AG10803 (cell line): Measurements from ENCODE around the gene PMVK.

Source experiments
- DNase-seq: peaks from one replicate; pipeline ENCODE4 v3.0.0; 2010; ENCODE audit warnings: low read depth
- H3K4me3 ChIP-seq: 2 replicates; pipeline ENCODE4 v1.5.1; 2011; ENCODE audit warnings: mild to moderate bottlenecking, low read length, control low read depth
- TF ChIP-seq, protein P1 (sequence below): conservative IDR thresholded peaks from 2 replicates; pipeline ENCODE4 v1.5.1; 2011; ENCODE audit warnings: mild to moderate bottlenecking, low read length, control low read depth, inconsistent platforms

PMVK gene

DNA sequence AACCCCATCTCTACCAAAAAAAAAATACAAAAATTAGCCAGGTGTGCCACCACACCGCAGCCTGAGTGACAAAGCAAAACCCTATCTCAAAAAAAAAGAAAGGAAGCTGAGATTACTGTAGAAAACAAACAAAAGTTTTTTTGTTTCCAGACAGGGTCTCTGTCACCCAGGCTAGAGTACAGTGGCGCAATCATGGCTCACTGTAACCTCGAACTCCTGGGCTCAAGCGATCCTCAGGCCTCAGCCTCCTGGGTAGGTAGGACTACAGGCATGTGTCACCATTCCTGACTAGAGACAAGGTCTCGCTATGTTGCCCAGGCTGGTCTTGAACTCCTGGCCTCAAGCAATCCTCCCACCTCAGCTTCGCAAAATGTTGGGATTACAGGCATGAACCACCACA, 27.8 kb upstream of the PMVK start:
- no peak overlapping the region for H3K4me3 ChIP-seq
- DNase-seq = no peak
- TF ChIP-seq, protein P1, sequence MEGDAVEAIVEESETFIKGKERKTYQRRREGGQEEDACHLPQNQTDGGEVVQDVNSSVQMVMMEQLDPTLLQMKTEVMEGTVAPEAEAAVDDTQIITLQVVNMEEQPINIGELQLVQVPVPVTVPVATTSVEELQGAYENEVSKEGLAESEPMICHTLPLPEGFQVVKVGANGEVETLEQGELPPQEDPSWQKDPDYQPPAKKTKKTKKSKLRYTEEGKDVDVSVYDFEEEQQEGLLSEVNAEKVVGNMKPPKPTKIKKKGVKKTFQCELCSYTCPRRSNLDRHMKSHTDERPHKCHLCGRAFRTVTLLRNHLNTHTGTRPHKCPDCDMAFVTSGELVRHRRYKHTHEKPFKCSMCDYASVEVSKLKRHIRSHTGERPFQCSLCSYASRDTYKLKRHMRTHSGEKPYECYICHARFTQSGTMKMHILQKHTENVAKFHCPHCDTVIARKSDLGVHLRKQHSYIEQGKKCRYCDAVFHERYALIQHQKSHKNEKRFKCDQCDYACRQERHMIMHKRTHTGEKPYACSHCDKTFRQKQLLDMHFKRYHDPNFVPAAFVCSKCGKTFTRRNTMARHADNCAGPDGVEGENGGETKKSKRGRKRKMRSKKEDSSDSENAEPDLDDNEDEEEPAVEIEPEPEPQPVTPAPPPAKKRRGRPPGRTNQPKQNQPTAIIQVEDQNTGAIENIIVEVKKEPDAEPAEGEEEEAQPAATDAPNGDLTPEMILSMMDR = no peak

DNA sequence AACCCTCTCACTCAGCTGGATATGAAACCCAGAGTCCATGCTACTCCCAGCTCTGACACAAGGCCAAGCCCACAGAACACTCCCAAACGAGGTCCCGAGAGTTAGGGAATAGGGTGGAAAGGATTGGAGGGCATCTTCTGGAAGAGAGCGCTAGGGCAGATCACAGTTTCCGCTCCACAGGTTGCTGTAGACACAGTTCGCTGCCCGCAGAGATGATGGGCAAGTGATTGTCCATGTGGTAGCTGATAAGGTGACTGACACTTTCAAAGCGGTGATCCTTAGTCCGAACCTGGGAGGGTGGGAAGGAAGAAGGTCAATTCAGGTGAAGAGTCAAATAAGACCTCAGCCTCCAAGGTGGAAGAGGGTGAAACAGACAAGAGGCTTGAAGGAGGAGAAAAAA, 27.1 kb upstream of the PMVK start:
- H3K4me3 ChIP-seq = no peak overlapping the region
- DNase-seq = no peak
- TF ChIP-seq, protein P1 = no peak

GRCh38 chr1:154962795-154963330, 26.3 kb upstream of the PMVK start:
- TF ChIP-seq, protein P1 = no peak
- DNase-seq = no peak
- H3K4me3 ChIP-seq = peak overlapping the region; percentile 72

DNA sequence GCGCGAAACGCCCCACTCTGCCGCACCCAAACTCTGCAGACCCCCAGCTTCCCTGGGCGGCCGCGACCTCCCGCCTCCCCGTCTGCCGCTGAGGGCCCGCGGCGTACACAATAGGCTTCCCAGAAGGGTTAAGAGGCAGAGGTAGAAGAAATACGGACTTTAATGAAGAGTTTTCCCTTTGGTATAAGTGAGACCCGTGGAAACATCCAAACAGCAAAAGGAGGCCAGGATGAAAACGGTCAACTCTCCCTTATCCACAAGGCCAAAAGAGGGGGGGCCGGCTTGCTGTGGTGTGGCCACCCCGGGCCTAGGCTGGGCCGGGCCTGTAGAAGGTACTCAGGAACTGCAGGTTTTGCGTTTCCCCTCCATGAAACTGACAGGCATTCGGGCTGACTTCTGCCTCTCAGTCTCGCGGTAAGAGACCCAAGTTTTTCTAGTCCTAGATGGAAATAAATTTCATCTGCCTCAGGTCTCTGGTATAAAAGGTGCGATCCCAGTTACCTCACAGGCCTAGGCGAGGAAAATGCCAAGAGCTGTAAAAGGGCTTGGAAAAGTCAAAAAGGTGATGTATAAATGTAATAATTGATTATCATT, 25.7 kb upstream of the PMVK start:
- peak overlapping the region; percentile 72 for H3K4me3 ChIP-seq
- TF ChIP-seq, protein P1 = no peak
- DNase-seq = no peak

- TF ChIP-seq, protein P1 = no peak; the same call in 1 of the 2 replicates
- DNase-seq = peak; percentile 64
- peak within 1 kb of the TSS; percentile 72 for H3K4me3 ChIP-seq
Measured at GRCh38 chr1:154961207-154962155, 25.0 kb upstream of the PMVK start, which contains the start of gene PYGO2. Gene PYGO2, minus strand, starts transcription at chr1:154961782. Its CDS starts 206 bp downstream, at chr1:154961576.

GRCh38 chr1:154960446-154961136, 24.1 kb upstream of the PMVK start:
- H3K4me3 ChIP-seq = peak overlapping the region; percentile 72
- no peak for DNase-seq
- TF ChIP-seq, protein P1 = no peak
